NCI-H446 treated with DMSO at 0.1 percent for 48 hours (cell line): ENCODE data around the gene ZNF514.
"Not testable (repeated sequence)": the region's sequence is repeated elsewhere in the genome, so short reads cannot be mapped to it uniquely, and the experiment has no call there.

Experiments
- DNase-seq: peaks from one replicate; lab custom pipeline; 2025; lab: John Stamatoyannopoulos, UW

ZNF514 gene

DNA sequence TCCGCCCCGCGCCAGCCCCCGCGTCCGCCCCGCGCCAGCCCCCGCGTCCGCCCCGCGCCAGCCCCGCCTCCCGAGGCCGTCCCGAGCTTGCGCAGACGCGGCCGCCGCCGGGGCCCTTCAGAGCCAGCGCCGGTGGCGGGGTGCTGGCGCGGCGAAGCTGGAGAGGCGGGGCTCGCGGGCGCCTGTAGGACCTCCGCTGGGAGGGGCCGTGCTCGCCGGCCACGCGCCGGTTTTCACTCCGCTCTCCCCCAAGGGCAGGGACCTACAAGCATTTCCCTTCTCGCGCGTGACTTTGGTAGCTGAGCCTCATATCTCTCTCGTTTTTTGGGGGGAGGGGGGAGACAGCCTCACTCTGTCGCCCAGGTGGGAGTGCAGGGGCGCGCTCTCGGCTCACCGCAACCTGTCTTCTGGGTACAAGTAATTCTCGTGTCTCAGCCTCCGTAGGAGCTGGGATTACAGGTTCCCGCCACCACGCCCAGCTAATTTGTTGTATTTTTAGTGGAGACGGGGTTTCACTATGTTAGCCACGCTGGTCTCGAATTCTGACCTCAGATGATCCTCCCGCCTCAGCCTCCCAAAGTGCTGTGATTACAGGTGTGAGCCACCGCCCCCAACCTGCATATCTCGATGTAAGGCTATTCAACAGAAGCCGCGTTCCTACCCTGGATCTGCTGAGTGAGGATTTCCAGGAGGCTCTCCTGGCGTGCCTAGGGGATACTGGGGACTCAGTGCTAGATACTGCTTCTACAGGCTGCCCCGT, at the start of gene ZNF514:
Gene ZNF514 (minus strand): TSS at position 159 of the 760 bp plus-strand sequence. CDS start 6,595 bp downstream, outside the sequence.
- DNase-seq: peak; percentile 24

GRCh38 chr2:95208106-95208505, 48.5 kb upstream of the ZNF514 start:
- DNase-seq: no peak

GRCh38 chr2:95207111-95207961, 47.7 kb upstream of the ZNF514 start, which contains the start of gene ZNF892:
Gene ZNF892, plus strand, starts transcription at chr2:95207521. Its CDS starts 295 bp downstream, at chr2:95207816.
- peak; percentile 68 for DNase-seq

- DNase-seq: no peak
Observed at GRCh38 chr2:95206096-95206495, 46.4 kb upstream of the ZNF514 start.

- no peak for DNase-seq
Observed at GRCh38 chr2:95204396-95204795, 44.7 kb upstream of the ZNF514 start.

GRCh38 chr2:95203911-95204310, 44.3 kb upstream of the ZNF514 start:
- DNase-seq: no peak

GRCh38 chr2:95192956-95193355, 33.3 kb upstream of the ZNF514 start:
- not testable (repeated sequence) for DNase-seq

DNA sequence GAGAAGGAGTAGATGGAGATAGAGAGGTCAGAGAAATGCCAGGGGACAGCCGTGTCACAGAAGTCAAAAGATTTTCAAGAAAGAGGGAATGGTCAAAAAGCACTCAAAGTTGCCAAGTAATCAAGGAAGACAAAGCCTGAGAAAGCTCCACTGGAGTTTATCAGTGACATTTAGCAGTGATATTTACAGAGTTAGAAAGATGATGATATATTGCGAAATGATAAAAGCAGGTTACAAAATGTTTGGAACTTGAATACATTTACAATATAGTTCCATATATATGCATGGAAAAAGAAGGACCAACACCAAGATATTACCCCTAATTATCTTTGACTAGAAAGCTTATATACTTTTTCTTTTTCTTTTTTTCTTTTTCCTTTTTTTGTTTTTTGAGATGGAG, 26.3 kb upstream of the ZNF514 start:
- DNase-seq: no peak

GRCh38 chr2:95185197-95185596, 25.5 kb upstream of the ZNF514 start:
- DNase-seq: no peak

DNA sequence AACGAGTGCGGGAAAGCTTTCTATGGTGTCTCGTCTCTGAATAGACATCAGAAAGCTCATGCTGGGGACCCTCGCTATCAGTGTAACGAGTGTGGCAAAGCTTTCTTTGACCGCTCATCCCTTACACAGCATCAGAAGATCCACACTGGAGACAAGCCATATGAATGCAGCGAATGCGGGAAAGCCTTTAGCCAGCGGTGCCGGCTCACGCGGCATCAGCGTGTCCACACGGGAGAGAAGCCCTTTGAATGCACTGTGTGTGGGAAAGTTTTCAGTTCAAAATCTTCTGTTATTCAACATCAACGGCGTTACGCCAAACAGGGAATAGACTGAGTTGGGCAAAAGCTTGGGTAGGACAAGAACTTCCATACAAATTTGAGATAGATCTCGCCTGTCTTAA, 22.1 kb upstream of the ZNF514 start:
- DNase-seq: no peak

DNA sequence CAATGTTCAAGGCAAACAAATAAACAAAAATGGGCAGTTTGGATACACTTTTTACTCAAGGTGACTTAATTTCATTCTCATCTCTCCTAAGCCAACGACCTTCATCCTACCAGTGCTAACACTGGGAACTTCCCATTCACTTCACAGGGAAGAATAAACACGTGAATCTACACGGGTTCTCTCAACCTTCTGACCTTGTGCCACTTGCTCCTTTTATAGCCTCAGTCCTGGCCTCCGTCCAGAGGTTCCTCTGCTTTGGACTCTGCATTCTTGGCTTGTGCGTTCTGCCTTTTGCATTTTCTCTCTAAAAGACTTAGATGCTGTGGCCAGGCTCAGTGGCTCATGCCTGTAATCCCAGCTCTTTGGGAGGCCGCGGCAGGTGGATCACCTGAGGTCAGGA, 19.8 kb upstream of the ZNF514 start:
- no peak for DNase-seq

- no peak for DNase-seq
Observed at GRCh38 chr2:95174031-95174542, 14.4 kb upstream of the ZNF514 start.

DNA sequence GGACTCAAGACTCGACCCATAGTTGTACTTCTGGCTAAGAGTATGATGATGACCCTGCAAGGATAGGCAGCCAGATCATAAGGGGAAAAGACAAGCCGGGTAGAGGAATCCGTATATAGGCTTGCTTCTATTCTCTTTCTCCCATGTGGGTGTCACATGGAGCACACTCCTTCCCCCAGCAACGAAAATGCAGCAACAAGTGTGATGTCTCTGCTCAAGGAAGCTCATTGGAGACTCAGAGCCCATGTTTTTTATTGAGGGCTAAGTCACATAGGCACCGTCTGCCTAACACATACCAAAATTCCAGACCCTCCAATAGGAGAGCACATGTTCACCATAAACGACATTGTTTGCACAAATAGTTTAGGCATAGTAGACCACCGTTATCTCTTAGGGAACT, 12.3 kb upstream of the ZNF514 start:
- no peak for DNase-seq

DNA sequence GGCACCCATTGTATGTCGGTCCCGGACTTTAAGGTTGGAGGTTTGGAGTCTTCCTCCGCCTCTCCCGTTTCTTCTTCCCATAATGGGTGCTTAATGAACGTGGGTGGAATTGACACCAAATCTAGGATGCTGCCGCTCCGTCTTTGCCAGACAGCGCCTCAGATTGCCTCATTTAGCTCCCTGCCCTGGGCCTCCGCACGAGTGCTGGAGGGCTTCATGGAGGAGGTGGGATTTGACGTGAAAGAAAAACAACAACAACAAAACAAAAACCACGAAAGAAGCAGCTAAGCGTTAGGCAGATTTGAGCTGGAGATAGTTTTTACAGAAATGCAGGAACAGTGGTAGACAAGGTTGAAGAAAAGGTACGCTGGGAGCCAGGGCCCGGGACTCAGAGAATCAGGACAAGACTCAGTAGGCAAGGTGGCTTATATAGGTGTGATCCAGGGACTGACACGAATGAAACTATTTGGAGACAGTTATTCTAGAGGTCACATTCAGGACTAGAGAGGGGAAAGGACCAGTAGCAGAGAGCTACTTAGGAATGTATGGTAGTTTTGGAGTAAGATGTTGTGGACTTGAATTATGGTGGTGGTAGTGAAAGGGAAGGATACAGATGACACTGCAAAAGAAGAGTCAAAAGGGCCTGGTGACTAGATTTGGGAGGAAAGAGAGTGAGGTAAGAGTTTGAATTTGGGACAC, 6.6 kb upstream of the ZNF514 start:
- no peak for DNase-seq

DNA sequence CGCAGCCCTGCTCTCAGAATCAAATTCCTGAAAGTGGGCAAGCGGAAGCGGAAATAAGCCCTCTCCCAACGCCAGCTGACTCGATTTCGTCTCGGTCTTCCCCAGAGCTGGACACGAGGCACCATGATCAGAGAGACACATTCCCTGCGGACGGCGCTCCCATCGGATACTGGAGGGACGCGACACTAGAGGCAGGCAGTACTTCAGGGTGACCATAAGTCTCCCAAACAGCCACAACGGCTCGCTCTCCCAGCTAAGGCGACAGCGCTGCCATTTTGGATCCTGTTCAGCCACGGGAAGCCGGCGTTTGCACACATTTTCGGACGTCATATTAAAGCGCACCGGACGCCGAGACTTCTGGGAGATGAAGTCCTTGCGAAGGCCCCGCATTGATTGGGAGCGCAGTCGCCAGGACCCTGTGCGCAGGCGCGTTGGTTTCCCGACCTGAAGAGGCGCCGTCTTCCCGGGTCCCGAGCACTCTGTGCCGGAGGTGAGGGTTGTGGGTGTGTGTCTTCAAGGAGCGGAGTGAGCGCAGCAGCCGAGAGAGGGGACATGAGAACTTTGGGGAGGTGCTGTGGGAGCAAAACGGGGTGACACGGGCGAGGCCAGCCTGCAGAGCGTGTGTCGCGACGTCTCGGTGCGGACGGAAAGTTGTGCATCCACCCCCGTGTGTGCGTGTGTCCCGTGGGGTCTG, 5.9 kb upstream of the ZNF514 start, which contains the start of gene ZNF2:
Gene ZNF2 (plus strand): TSS at position 439 of the 694 bp plus-strand sequence. CDS start 10,418 bp downstream, outside the sequence.
- peak; percentile 90 for DNase-seq

DNA sequence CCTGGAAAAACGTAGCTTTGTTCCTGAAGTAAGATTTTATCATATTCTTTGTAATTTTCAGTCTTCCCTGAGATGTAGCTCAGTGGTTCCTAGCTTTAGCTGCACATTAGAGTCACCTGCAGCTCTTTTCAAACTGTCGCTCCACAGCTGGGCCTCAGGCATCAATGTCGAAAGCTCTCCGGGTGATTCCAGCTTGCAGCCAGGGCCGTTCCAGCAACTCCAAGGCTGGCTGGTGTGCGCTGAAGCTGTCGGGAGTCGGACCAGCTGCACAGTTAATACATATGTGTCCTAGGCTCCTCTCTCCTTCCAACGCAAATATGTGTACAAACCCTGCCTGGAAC, 5.4 kb upstream of the ZNF514 start:
- DNase-seq: no peak

- DNase-seq: no peak
Observed at GRCh38 chr2:95158891-95159619, 593 bp downstream of the ZNF514 start.

GRCh38 chr2:95158441-95158840, 1.2 kb downstream of the ZNF514 start:
- DNase-seq: no peak

- DNase-seq: no peak
Observed at GRCh38 chr2:95149397-95149984, 10.2 kb downstream of the ZNF514 start.

DNA sequence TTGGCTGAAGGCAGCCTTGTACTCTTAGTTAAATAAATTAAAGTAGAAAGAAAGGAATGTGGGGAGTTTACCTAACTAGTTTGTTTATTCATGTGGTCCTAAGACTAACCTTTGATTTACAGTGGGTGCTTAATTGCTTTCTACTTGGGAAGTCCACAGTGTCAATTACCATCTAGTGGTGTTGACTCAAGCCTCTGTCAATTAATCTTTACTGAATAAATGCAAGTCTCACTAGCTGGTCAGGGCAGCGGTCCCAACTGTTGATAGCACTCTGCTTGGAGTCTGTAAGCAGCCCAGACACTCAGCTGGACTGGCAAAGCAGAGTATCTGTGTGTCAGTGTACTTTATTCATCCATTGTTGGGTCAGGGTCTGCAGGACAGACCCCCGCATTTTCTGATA, 15.8 kb downstream of the ZNF514 start:
- DNase-seq: no peak

GRCh38 chr2:95138702-95139101, 20.9 kb downstream of the ZNF514 start:
- no peak for DNase-seq
